HG03066 (cell line): ENCODE results near the gene MTARC2.
A peak's percentile ranks its signal among the peaks of the same experiment; 100 is the strongest.
"Not testable (repeated sequence)": the region's sequence is repeated elsewhere in the genome, so short reads cannot be mapped to it uniquely, and the experiment has no call there.

ENCODE experiments used
- ATAC-seq: cut with Tn5 transposase; IDR thresholded peaks from one replicate; pipeline ENCODE4 v1.9.1; 2021; ENCODE audit warnings: low read depth; ENCODE audit not compliant: unreplicated experiment

MTARC2 gene

DNA sequence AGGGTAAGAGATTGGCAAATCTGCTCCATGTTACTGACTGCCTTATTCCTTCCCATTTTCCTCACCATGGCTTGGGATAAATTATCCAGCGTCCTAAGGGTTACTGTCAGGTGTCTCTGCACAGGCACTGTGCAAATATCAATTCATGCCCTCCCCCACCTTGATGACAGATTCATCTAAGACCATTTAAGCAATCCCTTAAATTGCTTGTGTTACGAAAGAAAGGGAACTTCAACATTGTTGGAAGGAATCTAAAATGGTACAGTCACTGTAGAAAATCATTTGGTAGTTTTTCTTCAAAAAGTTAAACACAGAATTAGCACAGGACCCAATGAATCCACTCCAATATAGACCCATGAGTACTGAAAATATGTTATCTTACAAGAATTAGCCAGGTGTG lies 17.6 kb upstream of the MTARC2 start:
- ATAC-seq = no peak

DNA sequence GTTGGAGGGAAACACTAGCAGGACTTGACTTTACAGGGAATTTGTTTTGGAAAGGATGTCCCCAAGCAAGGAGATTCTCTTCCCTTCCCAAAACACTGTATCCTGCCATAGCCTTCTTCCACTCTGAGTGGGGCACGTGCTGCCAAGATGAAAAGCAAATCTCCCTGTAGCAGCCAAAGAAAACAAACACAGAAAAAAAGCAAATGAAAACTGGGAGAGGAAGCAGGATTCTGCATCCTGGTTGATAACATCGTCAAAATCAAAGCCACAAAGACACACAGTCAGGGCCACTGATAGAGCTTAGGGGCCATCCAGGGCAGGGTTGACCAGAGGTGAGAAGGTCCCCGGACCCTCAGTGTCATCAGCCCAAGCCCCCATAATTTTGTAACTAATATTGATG lies 16.0 kb upstream of the MTARC2 start:
- ATAC-seq = no peak

DNA sequence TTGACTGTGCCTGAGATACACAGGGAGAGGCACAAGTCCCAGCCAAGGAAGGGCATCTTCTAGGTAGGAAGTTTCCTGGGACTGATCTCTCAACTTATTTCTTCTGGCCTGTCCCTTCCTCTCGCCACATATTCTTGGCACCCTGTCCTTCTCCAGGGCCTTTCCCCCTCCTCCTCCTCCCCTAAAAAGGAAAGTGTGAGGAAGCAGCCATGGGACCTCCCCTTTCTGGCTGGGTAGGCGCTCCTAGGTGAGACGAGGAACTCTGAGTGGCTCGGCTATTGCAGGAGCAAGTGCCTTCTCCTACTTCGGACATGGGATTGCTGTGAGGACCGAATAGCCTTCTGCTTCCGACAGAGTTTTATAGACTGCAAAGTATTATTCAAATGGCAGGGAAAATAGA lies 15.5 kb upstream of the MTARC2 start:
- ATAC-seq = no peak

DNA sequence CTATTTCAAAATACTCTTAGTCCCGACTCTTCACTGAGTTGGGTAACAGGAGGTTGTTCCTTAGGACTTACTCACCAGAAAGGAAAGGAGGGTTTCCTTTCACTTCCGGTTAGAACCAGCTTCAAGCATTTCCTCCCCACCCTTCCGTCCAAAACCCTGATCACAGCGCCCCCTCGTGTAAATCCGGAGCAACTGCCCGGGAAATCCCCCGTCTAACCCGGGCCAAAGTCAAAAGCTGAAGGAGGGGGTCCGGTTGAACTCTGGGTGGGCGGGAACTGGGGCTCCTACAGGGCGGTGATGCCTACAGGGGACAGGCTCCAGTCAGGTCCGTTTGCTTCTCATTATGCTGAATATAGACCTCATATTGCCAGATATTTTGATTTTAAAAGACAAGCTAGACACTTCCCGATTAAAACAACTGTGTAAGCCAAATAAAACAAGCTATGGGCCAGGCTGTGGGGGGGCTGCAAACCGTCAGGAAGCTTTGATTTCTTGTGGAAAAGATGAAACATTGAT lies 15.0 kb upstream of the MTARC2 start:
- peak; percentile 96 for ATAC-seq

DNA sequence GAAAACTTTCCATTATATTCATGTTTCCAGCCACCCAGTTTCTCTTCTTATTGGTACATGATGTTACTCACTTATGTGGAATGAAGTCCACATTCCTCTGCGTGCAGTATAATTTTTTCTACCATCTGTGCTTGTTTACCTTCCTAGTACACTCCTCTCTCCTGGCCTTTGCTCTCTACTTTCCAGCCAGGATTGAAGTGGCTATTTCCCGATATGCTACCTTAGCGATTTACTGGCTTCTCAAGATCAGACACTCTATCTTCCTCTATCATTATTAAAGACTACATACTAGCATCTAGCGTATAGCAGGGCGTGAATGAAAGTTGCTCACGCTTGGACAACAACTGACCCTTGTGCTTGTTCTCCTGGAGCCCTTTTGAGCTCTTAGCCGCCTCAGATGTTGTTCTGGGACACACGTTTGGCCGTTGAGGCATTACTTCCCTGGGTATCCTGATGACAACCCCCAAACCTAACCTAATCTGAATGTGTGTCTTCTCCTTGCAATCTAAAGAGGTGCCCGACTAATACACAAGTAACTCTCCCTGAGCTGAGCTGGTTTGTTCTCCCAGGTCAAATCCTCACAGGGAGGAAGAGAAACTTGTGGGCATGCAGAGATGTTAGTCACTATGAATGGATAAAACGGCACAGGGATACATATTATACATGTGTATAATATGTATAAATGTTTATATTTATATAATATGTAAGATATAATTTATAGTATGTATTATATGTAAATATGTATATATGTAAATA lies 13.4 kb upstream of the MTARC2 start:
- no peak for ATAC-seq

DNA sequence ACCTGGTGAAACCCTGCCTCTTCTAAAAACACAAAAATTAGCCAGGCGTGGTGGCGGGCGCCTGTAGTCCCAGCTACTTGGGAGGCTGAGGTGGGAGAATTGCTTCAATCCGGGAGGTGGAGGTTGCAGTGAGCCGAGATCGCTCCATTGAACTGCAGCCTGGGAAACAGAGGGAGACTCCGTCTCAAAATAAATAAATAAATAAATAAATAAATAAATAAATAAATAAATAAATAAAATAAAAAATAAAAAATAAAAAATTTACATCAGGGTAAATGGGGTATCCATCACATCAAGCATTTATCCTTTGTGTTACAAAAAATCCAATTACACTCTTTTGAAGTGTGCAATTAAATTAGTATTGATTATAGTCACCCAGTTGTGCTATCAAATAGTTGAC lies 11.8 kb upstream of the MTARC2 start:
- ATAC-seq = not testable (repeated sequence)

DNA sequence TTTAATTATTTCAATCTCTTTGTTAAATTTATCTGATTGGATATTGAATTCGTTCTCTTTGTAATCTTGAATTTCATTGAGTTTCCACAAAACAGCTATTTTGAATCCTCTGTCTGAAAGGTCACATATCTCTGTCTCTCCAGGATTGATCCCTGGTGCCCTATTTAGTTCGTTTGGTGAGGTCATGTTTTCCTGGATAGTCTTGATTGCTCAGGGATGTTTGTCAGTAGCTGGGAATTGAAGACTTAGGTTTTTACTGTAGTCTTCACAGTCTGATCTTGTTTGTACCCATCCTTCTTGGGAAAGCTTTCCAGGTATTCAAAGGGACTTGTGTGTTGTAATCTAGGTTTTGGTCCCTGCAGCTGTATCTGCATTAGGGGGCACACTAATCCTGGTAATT lies 6.8 kb upstream of the MTARC2 start:
- ATAC-seq = no peak

DNA sequence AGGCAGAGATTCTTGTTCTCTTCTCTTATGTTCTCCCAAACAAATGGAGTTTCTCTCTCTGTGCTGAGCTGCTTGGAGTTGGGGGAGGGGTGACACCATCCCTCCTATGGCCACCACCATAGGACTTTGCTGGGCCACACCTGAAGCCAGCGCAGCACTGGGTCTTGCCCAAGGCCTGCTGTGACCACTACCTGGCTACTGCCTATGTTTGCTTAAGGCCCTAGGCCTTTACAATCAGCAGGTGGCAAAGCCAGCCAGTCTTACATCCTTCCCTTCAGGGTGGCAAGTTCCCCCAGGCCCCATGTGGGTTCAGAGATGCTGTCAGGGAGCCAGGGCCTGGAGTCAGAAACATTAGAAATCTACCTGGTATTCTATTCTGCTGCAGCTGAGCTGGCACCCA lies 6.3 kb upstream of the MTARC2 start:
- no peak for ATAC-seq

DNA sequence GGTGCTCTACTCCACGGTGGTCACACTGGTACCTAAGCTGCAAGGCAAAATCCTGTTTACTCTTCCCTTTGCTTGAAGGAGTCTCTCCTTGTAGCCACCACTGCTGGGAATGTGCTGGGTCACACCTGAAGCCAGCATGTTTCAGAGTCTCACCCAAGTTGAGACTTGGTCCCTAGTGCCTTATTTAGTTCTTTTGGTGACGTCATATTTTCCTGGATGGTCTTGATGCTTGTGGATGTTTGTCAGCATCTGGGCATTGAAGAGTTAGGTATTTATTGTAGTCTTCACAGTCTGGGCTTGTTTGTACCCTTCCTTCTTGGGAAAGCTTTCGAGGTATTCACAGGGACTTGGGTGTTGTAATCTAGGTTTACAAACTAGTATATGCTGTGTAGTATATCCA lies 5.6 kb upstream of the MTARC2 start:
- no peak for ATAC-seq

DNA sequence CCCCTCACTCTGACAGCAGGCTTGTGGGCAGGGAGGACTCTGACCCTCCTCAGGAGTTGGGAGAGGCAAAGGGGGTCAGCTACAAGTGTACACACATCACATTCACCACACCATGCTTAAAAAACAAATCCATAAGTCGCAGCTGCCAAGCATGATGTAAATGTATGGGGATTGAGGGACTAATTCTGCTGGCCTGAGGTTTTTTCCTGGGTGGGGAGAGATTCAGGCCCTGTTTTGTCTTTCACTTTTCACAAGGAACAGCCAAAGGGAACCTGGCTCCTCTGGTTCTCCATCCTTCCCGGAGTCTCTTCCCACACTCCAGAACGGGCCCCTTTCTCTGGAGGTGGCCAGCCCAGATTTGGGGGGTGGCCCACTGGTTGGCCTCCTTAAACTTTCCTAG lies 1.3 kb upstream of the MTARC2 start:
- ATAC-seq = no peak

DNA sequence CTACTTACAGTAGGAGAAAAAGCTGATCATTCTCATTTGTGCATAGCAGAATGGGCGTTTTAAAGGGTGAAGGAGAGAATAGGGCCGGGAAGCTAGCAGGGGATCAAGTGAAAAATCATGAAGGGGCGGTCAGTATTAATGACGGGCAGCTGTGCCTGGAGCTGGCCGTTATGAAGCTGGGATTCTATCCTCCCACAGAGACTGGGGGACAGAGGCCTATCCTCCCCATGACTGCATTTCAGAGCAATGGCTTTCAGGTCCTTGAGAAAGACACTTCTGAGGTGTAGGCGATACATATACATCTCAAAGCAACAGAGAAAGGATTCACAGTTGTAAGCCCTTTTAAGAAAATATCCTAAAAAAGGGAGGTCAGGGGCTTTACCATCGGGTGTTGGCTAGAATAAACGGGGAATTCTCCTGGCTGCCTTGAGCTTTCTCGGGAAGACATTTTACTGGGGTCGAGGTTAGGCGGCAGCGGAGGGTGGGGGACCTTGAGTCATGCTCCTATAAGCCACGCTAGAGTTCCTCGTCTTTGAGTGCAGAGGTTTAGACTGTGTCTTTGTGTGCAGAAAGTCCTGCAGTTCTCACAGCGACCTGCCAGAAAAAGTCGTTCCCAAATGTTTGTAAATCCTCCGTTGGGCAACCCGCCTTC lies 559 bp upstream of the MTARC2 start:
- ATAC-seq = no peak

DNA sequence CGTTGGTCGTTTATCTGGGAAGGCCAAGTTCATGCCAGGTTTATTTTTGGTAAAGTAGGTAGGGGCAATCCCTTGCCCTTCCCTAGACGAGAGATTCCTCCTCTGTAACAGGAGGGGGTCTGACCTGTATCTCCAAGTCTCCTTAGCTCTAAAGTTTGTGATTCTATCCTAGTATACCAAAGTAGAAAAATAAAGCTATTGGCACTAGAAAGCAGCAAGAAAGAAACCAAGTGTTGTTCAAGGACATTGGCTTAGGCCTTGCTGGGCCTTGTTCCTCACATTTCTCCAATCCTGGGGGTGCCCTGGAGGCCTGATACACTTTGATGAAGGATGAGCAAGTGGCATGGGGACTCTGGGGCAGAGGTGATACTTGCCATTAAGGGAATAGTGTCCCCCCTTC lies 814 bp downstream of the MTARC2 start:
- ATAC-seq = no peak

DNA sequence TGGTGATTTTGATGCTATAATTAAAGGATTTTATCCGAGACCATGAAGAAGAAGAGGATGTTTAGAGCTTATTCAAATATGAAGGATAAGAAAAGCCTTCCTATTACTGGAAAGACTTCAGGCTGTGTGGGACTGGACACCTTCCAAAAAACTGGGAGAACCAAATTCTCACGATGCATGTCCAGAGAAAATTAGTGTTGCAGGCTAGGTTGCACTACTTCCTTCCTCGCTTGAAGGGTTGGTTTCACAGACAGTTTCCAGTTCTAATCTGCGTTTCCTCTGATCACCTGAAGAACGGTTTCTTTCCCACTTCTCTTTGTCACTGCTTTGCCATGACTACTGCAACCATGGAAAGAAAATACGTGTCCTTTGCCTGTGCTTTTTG lies 2.0 kb downstream of the MTARC2 start:
- ATAC-seq = no peak

DNA sequence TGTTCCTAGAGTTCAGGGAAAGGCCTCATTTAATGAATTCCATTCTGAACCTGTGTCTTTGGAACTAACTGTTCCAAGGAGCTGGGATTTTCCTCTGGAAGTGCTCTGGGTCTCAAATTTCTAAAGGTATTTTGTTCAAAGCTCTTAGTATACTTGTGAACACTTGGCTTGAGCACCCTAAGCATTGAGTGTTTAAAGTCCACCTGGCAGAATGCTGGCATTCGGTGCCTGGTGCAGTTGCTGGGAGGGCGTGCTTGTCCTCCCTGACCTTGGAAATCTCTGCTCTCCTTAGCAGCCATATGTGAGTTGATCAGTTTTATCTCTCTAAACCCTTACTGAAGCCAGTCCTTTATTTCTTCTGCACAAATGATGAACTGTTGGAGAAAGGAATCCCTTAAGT lies 3.0 kb downstream of the MTARC2 start:
- no peak for ATAC-seq

DNA sequence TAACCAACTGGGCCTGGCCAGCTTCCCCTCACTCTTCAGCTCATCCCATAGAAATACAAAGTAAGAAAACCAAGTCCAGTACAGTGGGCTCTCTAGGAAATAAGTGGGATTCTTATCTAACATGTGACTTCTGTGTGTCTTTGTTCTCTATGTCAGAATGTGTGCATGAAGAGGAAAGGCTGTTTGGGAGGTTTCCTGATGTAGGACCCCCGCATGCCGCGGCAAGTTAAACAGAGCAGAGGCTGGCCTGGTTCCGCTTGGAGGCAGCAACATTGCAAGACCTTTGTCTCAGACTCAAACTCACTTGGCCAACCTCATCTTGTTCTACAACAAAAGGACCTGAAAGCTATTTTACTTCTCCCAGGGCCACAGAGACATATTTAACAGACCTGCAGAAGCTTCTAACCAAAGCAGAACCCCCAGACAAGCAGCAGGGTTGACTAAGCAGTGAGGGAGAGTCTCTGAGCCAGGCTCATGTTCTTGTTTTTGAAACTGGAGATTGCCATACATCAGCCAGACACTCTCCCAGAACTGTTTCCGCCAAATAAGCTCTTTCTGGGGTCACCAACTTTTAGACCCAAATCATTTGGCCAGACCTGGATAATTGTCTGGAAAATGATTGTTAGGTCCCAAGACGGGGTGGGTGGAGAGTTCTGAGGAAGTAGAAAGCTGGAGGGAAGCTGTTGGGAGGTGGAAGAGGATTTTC lies 6.2 kb downstream of the MTARC2 start:
- no peak for ATAC-seq

DNA sequence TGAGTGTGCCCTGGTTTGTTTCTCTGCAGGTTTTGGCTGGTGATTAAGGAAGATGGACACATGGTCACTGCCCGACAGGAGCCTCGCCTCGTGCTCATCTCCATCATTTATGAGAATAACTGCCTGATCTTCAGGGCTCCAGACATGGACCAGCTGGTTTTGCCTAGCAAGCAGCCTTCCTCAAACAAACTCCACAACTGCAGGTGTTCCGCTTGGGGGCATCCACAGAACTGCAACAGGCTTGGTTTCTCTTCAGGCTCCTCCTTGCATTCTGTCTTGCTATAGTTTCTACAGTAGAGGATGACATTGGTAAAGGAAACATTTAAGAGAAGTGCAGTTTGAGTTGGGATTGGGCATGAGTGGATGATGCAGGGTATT lies 6.8 kb downstream of the MTARC2 start:
- no peak for ATAC-seq

DNA sequence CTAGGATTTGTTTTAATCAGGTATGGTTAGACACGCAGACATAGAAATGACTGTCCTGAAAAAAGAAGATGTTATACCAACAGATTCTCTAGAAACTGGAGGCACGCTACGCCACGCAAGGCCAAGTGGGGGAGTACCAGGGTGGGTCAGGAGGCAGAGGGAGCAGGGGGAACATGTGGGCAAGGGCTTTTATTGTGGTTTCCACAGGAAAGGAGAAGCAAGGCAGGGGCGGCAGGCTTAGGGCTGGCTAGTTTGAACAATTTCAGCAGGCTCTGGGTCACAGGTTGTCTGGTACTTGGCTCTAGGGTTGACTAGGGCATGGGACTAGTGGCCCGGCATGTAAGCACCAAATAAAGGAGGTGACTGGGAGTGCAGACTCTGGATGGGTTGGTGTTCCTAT lies 7.2 kb downstream of the MTARC2 start:
- ATAC-seq = no peak

DNA sequence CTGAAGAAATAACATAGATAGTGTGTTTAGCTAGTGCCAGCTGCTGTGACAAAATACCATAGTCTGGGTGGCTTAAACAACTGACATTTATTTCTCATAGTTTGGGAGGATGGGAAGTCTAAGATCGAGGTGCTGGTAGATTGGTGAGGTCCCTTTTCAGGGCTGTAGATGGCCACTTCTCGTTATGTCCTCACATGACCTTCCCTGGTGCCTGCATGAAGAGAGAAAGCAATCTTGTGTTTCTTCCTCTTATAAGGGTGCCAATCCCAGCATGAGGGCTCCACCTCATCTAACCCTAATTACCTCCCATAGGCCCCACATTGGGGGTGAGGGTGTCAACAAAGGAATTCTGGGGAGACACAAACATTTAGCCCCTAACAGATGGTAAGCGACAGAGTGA lies 9.3 kb downstream of the MTARC2 start:
- ATAC-seq = no peak

DNA sequence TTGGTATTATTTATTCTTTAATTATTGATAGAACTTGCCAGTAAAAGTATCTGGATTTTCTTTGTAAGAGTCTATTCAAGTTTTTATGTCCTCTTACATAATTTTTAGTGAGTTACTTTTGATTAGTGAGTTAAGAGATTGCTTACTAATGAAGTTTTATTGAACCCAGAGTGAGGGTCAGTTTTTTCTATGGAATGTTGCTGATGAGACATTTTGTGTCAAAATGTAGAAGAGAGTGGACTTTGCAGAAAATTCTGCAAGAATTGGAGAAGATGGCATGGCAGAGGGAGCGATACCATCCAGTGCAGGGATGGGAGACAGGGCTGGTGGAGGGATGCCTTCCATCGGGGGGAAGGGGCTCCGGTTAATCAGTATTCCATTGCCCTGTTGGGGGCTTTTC lies 11.0 kb downstream of the MTARC2 start:
- ATAC-seq = no peak

DNA sequence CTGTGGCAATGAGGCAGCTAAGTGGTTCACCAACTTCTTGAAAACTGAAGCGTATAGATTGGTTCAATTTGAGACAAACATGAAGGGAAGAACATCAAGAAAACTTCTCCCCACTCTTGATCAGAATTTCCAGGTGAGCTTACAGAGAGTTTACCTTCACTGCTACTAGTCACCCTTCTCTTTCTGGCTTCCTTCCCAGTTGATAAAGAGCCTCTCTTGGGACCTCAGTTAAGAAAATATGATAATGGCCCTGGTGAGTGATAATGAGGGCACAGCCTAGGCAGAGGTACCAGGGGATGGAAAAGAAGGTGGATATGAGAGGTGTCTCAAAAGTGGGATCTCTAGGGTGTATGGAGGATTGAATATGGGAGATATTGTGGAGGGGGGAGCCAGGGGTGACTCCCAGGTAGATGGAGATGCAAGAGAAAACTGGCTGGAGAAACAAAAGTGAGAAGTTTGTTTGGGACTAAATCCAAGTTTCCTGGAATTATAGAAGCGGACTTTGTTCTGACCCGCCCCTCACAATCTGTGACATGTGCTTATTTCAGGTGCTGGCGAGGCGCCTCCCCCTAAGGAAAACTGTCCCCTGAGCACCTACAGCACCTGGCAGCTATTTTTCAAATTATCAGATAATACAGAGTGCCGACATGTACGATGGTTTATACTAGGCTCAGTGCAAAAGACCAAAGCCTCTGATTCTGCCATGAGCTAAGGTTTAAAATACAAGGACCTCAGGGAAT lies 13.7 kb downstream of the MTARC2 start:
- no peak for ATAC-seq

DNA sequence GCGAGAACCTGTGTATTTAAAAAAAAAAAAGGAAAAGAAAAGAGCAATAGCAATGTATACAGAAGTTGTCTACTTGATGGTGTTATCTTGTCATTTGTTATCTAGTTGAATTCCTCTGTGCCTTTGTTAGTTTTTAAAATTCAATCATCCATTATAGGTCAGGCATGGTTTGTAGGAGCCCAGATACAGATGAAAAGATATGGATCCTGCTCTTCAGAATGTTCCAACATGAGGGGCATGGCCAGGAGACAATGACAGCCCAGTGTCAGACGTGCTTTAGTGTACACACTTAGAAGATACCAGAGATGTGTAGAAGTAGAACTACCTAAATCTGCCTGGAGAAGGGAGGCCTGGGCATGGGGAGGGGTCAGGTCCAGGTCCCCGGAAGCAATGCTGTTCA lies 16.6 kb downstream of the MTARC2 start:
- ATAC-seq = no peak
